Measurements from ENCODE around the gene FGD1.
A peak's percentile ranks its signal among the peaks of the same experiment; 100 is the strongest.
"Not testable (repeated sequence)": the region's sequence is repeated elsewhere in the genome, so short reads cannot be mapped to it uniquely, and the experiment has no call there.

Gene FGD1

GRCh38 chrX:54494989-54495813 is 833 bp downstream of the FGD1 start:
- DNase-seq (ENCODE audit: extremely low spot score): no peak
- POLR2A ChIA-PET: interaction anchor here (1.5 to 1.9 kb wide), 2 partner anchors 144 to 312 kb away, joined by 3 to 4 read pairs; partner anchors contain the start of gene MAGED2
- CTCF ChIA-PET: no interaction called here
- no peak for TF ChIP-seq L3MBTL2 (conservative IDR thresholded peaks at IDR 0.05)
- TF ChIP-seq FOXM1 (IDR thresholded peaks at IDR 0.05; ENCODE audit: borderline replicate concordance): no peak
- no peak for TF ChIP-seq SP1 (IDR thresholded peaks at IDR 0.05)
- TF ChIP-seq CTBP1 (IDR thresholded peaks at IDR 0.05; ENCODE audit: borderline replicate concordance): no peak
- TF ChIP-seq NFRKB (IDR thresholded peaks at IDR 0.05): no peak
- TF ChIP-seq LEF1 (IDR thresholded peaks at IDR 0.05; ENCODE audit: borderline replicate concordance): no peak
- TF ChIP-seq FOXA1 (IDR thresholded peaks at IDR 0.05): no peak

GRCh38 chrX:54494166-54494988 is 1.7 kb downstream of the FGD1 start:
- POLR2A ChIA-PET: interaction anchor here (1.5 to 1.9 kb wide), 3 partner anchors 36 to 313 kb away, joined by 3 to 4 read pairs (median 3); partner anchors contain the start of genes GNL3L and MAGED2
- DNase-seq (ENCODE audit: extremely low spot score): no peak
- TF ChIP-seq TARDBP (IDR thresholded peaks at IDR 0.05): no peak
- no peak for TF ChIP-seq FOXM1 (IDR thresholded peaks at IDR 0.05; ENCODE audit: borderline replicate concordance)
- no peak for TF ChIP-seq BHLHE40 (IDR thresholded peaks at IDR 0.05; ENCODE audit: borderline replicate concordance)
- peak; percentile 68 for TF ChIP-seq ZNF384 (IDR thresholded peaks at IDR 0.05)
- TF ChIP-seq LEF1 (IDR thresholded peaks at IDR 0.05; ENCODE audit: borderline replicate concordance): no peak
- no peak for TF ChIP-seq L3MBTL2 (conservative IDR thresholded peaks at IDR 0.05)
- CTCF ChIA-PET: interaction anchor here (0.6 kb wide), 1 partner anchor 605 kb away, joined by 7 read pairs; no protein-coding TSS in a partner anchor

GRCh38 chrX:54492340-54492739 is 3.7 kb downstream of the FGD1 start:
- ChIA-PET CTCF (no interaction called here), POLR2A (no interaction called here)
- no peak for DNase-seq (ENCODE audit: extremely low spot score)
- TF ChIP-seq FOXA1 (IDR thresholded peaks at IDR 0.05): no peak

DNA sequence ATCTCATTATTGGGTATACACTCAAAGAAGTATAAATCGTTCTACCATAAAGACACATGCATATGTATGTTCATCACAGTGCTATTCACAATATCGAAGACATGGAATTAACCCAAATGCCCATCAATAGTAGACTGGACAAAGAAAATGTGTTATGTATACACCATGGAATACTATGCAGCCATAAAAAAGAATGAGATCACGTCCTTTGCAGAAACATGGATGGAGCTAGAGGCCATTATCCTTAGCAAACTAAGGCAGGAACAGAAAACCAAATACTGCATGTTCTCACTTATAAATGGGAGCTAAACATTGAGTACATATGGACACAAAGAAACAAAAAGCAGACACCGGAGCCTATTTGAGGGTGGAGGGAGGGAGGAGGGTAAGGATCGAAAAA is 6.2 kb downstream of the FGD1 start:
- CTCF ChIA-PET; DNase-seq (ENCODE audit: extremely low spot score); POLR2A ChIA-PET: not testable (repeated sequence)

DNA sequence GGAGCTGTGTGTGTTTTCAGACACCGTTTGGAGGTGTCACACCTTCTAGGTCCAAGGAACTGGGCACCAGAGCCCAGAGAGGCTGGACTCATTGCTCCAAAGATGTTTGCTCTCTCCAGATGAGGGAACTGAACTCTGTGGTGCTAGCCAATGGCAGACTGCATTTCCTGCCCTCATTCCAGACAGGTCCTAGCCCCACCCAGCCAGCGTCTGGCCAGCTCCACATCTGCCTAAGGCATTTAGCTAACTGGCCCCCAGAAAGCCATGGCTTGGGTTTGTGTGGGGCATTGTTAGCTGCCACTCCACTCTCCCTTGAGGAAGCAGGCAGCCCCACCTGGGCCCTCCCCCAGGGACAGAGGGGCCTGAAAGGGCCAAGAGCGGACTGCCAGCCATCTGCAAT is 11.4 kb downstream of the FGD1 start:
- ChIA-PET POLR2A (no interaction called here), CTCF (no interaction called here)
- no peak for TF ChIP-seq LEF1 (IDR thresholded peaks at IDR 0.05; ENCODE audit: borderline replicate concordance)
- no peak for TF ChIP-seq SP1 (IDR thresholded peaks at IDR 0.05)
- no peak for TF ChIP-seq FOXA1 (IDR thresholded peaks at IDR 0.05)
- no peak for TF ChIP-seq FOXM1 (IDR thresholded peaks at IDR 0.05; ENCODE audit: borderline replicate concordance)
- TF ChIP-seq NFRKB (IDR thresholded peaks at IDR 0.05): no peak
- no peak for TF ChIP-seq BHLHE40 (IDR thresholded peaks at IDR 0.05; ENCODE audit: borderline replicate concordance)
- no peak for TF ChIP-seq FOXK2 (IDR thresholded peaks at IDR 0.05)
- no peak for TF ChIP-seq ELF4 (IDR thresholded peaks at IDR 0.05)
- TF ChIP-seq ARNT (IDR thresholded peaks at IDR 0.05): no peak
- TF ChIP-seq, protein P1, sequence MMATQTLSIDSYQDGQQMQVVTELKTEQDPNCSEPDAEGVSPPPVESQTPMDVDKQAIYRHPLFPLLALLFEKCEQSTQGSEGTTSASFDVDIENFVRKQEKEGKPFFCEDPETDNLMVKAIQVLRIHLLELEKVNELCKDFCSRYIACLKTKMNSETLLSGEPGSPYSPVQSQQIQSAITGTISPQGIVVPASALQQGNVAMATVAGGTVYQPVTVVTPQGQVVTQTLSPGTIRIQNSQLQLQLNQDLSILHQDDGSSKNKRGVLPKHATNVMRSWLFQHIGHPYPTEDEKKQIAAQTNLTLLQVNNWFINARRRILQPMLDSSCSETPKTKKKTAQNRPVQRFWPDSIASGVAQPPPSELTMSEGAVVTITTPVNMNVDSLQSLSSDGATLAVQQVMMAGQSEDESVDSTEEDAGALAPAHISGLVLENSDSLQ (IDR thresholded peaks at IDR 0.05): no peak
- TF ChIP-seq HDGF (IDR thresholded peaks at IDR 0.05; ENCODE audit: borderline replicate concordance): no peak
- no peak for DNase-seq (ENCODE audit: extremely low spot score)

GRCh38 chrX:54483946-54484345 is 12.1 kb downstream of the FGD1 start:
- TF ChIP-seq SUZ12 (IDR thresholded peaks at IDR 0.05): no peak
- no peak for TF ChIP-seq FOXA1 (IDR thresholded peaks at IDR 0.05)
- TF ChIP-seq FOXM1 (IDR thresholded peaks at IDR 0.05; ENCODE audit: borderline replicate concordance): no peak
- no peak for TF ChIP-seq CTBP1 (IDR thresholded peaks at IDR 0.05; ENCODE audit: borderline replicate concordance)
- no peak for TF ChIP-seq NFRKB (IDR thresholded peaks at IDR 0.05)
- TF ChIP-seq ZNF384 (IDR thresholded peaks at IDR 0.05): no peak
- no peak for TF ChIP-seq FOXK2 (IDR thresholded peaks at IDR 0.05)
- no peak for TF ChIP-seq LEF1 (IDR thresholded peaks at IDR 0.05; ENCODE audit: borderline replicate concordance)
- no peak for TF ChIP-seq SP1 (IDR thresholded peaks at IDR 0.05)
- no peak for TF ChIP-seq ARNT (IDR thresholded peaks at IDR 0.05)
- no peak for TF ChIP-seq BHLHE40 (IDR thresholded peaks at IDR 0.05; ENCODE audit: borderline replicate concordance)
- no peak for TF ChIP-seq ELF4 (IDR thresholded peaks at IDR 0.05)
- TF ChIP-seq HDGF (IDR thresholded peaks at IDR 0.05; ENCODE audit: borderline replicate concordance): no peak
- TF ChIP-seq, protein P1 (IDR thresholded peaks at IDR 0.05): no peak
- no peak for TF ChIP-seq L3MBTL2 (conservative IDR thresholded peaks at IDR 0.05)
- no peak for TF ChIP-seq TARDBP (IDR thresholded peaks at IDR 0.05)
- CTCF ChIA-PET: no interaction called here
- POLR2A ChIA-PET: no interaction called here
- no peak for DNase-seq (ENCODE audit: extremely low spot score)

All from HEK293T (cell line).